GM19372 (cell line): ENCODE data around the gene TDRD9.
"Not testable (repeated sequence)": the region's sequence is repeated elsewhere in the genome, so short reads cannot be mapped to it uniquely, and the experiment has no call there.

Source experiments
- ATAC-seq: cut with Tn5 transposase; IDR thresholded peaks from one replicate; pipeline ENCODE4 v1.9.1; 2021; ENCODE audit warnings: mild to moderate bottlenecking, low read depth, moderate library complexity; ENCODE audit not compliant: unreplicated experiment

TDRD9 gene

GRCh38 chr14:103916636-103917262 is 11.5 kb upstream of the TDRD9 start:
- ATAC-seq: no peak

- ATAC-seq: peak; percentile 93
These were observed 7.0 kb upstream of the TDRD9 start for GRCh38 chr14:103920981-103921854.

DNA sequence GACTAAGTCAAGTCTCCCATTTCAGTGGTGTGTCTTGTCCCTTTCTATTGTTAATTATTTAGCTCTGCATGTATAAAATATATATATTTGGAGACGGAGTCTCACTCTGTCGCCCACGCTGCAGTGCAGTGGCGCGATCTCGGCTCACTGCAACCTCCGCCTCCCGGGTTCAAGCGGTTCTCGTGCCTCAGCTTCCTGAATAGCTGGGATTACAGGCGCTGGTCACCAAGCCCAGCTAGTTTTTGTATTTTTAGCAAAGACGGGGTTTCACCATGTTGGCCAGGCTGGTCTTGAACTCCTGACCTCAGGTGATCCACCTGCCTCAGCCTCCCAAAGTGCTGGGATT is 6.4 kb upstream of the TDRD9 start:
- ATAC-seq: not testable (repeated sequence)

- no peak for ATAC-seq
These were observed 4.4 kb upstream of the TDRD9 start for GRCh38 chr14:103923863-103924262.

DNA sequence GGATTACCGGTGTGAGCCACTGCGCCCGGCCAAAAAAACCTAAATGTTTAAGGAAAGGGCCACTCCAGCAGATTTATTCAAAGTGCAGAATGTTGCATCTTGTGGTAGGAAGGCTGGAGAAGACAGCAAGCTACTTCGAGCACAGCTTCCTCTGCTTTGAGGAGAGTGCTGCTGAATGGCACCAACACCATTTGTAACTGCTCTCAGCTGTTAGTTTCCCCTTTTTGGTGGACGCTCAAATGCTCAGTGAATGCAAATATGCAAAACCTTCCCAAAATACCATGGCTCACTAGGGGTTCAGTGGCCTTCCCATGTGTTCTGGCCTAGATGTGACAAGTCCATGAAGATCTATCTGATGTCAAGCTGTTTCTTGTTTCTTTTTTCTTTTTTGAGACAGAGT is 2.9 kb upstream of the TDRD9 start:
- no peak for ATAC-seq

GRCh38 chr14:103927566-103927965 is 690 bp upstream of the TDRD9 start:
- ATAC-seq: no peak

DNA sequence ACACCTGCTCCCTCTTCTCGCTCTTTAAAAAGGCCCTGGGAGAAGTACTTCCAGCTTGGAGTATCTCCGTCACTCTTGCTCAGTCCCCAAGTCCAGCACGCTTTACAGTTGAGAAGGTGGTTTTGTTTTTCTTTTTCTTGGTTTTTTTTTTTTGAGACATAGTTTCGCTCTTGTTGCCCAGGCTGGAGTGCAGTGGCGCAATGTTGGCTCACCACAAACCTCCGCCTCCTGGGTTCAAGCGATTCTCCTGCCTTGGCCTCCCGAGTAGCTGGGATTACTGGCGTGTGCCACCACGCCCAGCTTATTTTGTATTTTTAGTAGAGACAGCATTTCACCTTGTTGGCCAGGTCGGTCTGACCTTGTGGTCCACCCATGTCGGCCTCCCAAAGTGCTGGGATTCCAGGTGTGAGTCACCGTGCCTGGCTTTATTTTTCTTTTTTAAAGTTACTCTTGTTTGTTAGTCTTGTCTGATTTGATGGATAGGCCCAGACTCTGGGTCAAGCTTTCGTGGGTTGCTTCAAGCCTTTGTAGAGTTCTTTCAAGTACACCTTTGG is 1.9 kb downstream of the TDRD9 start:
- no peak for ATAC-seq

- no peak for ATAC-seq
These were observed 3.2 kb downstream of the TDRD9 start for GRCh38 chr14:103931422-103931821.

- ATAC-seq: no peak
These were observed 4.7 kb downstream of the TDRD9 start for GRCh38 chr14:103932791-103933490.

DNA sequence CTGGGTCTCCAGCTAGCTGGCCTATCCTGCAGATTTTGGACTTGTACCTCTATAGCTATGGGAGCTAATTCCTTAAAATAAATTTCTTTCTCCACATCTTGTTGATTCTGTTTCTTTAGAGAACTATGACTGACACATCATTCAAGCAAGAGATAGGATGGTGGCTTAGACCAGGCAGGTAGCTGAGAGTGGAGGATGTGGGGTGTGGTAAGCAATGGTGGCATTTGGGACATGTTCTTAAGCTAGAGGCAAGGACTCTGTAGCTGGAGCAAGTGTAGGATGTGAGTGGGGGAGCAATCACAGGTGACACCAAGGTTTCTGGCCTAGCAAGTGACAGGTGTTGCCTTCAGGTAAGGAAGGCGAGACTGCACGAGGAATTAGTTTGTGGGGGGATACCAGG is 6.8 kb downstream of the TDRD9 start:
- ATAC-seq: no peak

GRCh38 chr14:103941462-103941861 is 13.2 kb downstream of the TDRD9 start:
- no peak for ATAC-seq

GRCh38 chr14:103941973-103942736 is 13.9 kb downstream of the TDRD9 start, which contains the start of gene RD3L:
RD3L (minus strand) TSS chr14:103942529; CDS start chr14:103941695, 834 bp downstream.
- ATAC-seq: no peak

GRCh38 chr14:103943673-103944072 is 15.4 kb downstream of the TDRD9 start:
- no peak for ATAC-seq

DNA sequence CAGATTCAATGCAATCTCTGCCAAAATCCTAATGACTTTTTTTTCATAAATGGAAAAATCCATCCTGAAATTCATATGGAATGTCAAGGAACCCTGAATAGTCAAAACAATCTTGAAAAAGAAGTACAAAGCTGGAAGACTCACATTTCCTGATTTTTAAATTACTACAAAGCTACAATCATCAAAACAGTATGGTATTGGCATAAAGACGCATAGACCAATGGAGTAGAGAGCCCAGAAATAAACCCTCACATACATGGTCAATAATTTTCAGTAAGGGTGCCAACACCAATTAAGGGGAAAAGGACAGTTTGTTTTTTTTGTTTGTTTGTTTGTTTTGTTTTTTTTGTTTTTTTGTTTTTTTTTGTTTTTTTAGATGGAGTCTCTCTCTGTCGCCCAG is 18.7 kb downstream of the TDRD9 start:
- ATAC-seq: no peak

GRCh38 chr14:103948442-103948841 is 20.2 kb downstream of the TDRD9 start:
- no peak for ATAC-seq

DNA sequence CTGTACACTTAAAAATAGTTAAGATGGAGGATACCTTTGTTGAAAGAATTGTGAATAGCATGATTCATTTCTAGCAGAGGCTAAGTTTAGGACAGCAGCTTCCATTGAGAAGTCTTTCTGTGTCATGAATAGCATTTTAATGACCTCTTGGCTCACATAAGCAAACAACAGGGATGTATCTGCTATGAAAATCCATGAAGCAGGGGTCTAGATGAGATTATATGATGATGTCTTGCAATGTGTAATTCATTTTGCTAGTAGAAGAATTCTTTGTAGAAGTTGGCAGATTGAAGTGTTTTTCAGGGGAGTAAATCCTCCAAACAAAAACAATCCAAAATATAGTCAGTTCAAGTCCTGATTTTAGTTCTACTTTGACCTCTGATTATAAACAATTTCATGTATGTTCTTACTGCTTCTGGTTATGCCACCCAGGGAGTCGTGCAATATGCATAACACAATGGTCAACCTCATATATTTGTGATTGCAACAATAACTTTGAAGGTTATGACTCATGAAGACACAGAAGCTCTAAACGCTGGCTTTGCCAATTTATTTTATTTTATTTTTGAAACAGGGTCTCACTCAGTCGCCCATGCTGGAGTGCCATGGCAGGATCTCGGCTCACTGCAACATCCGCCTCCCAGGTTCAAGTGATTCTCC is 21.0 kb downstream of the TDRD9 start:
- no peak for ATAC-seq

DNA sequence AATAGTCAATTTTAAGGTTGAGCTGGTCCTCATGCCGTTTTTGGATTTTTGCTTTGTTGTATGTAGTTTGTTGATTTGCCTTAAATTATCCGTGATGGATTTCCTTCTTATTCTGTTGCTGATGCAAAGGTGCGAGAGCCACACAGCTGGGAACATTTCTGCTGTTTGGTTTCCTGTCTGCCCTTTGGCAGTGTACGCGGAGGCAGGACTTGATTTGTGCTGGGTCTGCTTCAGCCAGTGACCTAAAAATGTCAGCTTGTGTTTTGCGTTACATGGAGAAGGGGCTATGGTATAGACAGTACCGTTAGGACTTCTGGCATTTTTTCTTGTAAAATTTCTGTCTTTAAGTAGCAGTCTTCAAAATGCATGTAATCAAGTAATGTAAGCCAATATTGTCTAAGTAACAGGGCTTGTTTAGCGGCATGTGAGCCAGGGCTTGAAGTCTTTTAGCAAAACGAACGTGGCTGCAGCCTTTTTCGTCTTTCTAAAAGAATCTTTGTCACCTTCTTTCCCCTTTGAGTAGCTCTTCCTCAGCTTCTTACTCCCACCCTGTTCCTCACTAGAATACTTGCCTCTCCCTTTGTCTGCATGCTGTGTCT is 32.3 kb downstream of the TDRD9 start:
- ATAC-seq: no peak

DNA sequence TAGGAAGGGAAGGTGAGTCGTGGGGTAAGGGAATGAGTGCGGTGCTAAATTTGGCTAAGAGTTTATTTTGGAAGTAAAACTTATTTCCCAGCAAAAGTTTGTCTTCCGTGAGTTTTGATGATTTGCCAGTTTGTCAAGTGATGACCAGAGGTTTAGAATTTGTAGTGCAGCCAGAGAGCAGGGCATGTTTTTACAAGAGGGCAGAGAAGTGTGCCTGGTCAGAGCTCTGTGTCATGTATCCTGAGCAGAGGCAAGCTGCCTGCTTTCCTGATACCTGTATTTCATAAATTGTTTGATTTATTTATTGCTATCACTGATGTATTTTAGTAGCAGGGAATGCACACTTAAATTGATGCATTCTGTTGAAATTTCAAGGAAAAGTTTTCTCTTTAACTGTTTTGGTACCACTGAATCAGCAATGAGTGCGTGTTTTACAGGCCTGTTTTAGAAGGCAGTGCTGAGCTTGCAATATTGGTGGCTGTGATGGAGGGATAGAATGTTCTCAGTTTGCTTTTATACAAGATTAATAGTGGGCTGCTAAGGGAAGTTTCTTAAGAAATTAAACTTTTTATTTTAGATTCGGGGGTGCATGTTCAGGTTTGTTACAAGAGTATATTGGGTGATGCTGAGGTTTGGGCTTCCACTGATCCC is 33.8 kb downstream of the TDRD9 start:
- ATAC-seq: no peak

GRCh38 chr14:103966631-103967030 is 38.4 kb downstream of the TDRD9 start:
- ATAC-seq: no peak
